H1 (cell line): ENCODE measurements around the gene MACIR. TPM values are rescaled to one million over a fixed set of nuclear protein-coding genes. Genes with fewer than 3 reads are reported as not detected.

ENCODE experiments used
- CTCF ChIA-PET: fragments of 300-600 bp; sonication (Branson Sonifier 250); formaldehyde crosslinking; loops from one replicate; lab custom pipeline; 2021; ENCODE audit not compliant: partially characterized antibody; lab: Charles Lee
- POLR2A ChIA-PET: fragments of 300-600 bp; sonication (Branson Sonifier 250); formaldehyde crosslinking; loops from one replicate; lab custom pipeline; 2021; ENCODE audit warnings: inconsistent platforms; ENCODE audit not compliant: partially characterized antibody; lab: Charles Lee
- DNase-seq, 2 experiments: peaks; one replicate each; pipeline versions ENCODE4 v3.0.0 to v3.0.0-alpha.2; 2010 to 2022; ENCODE audit warnings: low spot score in 2 of 2, low read depth in 1 of 2, mixed read lengths in 1 of 2
- FAIRE-seq: peaks from 2 replicates; lab custom pipeline; 2011; peaks lifted over from hg19 to GRCh38; lab: Jason Lieb, UNC
- H2AFZ ChIP-seq: 2 replicates; pipeline ENCODE4 v1.8.1; 2012; ENCODE audit warnings: low read length, inconsistent platforms
- H2AK5ac ChIP-seq: 2 replicates; pipeline ENCODE4 v1.6.1; 2013; ENCODE audit warnings: low read depth, low read length
- H2BK120ac ChIP-seq: replicated peaks from 2 replicates; pipeline ENCODE3; 2013; ENCODE audit warnings: low read depth, low read length, inconsistent platforms
- H2BK12ac ChIP-seq: 2 replicates; pipeline ENCODE4 v1.6.1; 2013; ENCODE audit warnings: low read depth, low read length
- H2BK15ac ChIP-seq: 2 replicates; pipeline ENCODE4 v1.6.1; 2013; ENCODE audit warnings: low read length
- H2BK20ac ChIP-seq: 2 replicates; pipeline ENCODE4 v1.6.1; 2013; ENCODE audit warnings: low read length
- H2BK5ac ChIP-seq: 2 replicates; pipeline ENCODE4 v1.6.1; 2013; ENCODE audit warnings: low read depth, low read length
- H3K14ac ChIP-seq: 2 replicates; pipeline ENCODE4 v1.6.1; 2013; ENCODE audit warnings: inconsistent platforms; ENCODE audit not compliant: insufficient read length
- H3K18ac ChIP-seq: 2 replicates; pipeline ENCODE4 v1.6.1; 2013; ENCODE audit warnings: low read length; ENCODE audit errors: extremely low read depth
- H3K23ac ChIP-seq: 2 replicates; pipeline ENCODE4 v1.6.1; 2013; ENCODE audit warnings: inconsistent platforms; ENCODE audit not compliant: insufficient read length
- H3K23me2 ChIP-seq: 2 replicates; pipeline ENCODE4 v1.6.1; 2013; ENCODE audit warnings: low read depth, low read length
- H3K27ac ChIP-seq: 2 replicates; pipeline ENCODE4 v1.6.1; 2011; ENCODE audit warnings: low read depth, low read length, inconsistent platforms
- H3K27me3 ChIP-seq, 4 experiments: replicated peaks in 1 of 4; 1 replicate in 1 of 4; 2 replicates in 3 of 4; pipeline versions ENCODE4 v1.6.1 to v1.8.1; 2011 to 2013; ENCODE audit warnings: low read length in 3 of 4, mild to moderate bottlenecking in 3 of 4, inconsistent platforms in 2 of 4, mixed read lengths in 2 of 4, moderate library complexity in 1 of 4; ENCODE audit not compliant: control insufficient read depth in 3 of 4, insufficient read depth in 3 of 4; ENCODE audit errors: extremely low read depth in 1 of 4
- H3K36me3 ChIP-seq, 4 experiments: 2 replicates each; pipeline versions ENCODE4 v1.6.1 to v1.8.1; 2011 to 2013; ENCODE audit warnings: mild to moderate bottlenecking in 4 of 4, low read length in 3 of 4, moderate library complexity in 2 of 4, control low read depth in 1 of 4, inconsistent platforms in 1 of 4; ENCODE audit not compliant: insufficient read depth in 4 of 4, control insufficient read depth in 2 of 4
- H3K4ac ChIP-seq: replicated peaks from 2 replicates; pipeline ENCODE3; 2013; ENCODE audit warnings: low read length, low read depth, mixed read lengths, inconsistent platforms; ENCODE audit not compliant: insufficient read length
- H3K4me1 ChIP-seq, 4 experiments: replicated peaks in 1 of 4; 1 replicate in 1 of 4; 2 replicates in 3 of 4; pipeline versions ENCODE4 v1.6.1 to v1.8.1; 2011 to 2013; ENCODE audit warnings: low read length in 3 of 4, inconsistent platforms in 2 of 4, mixed read lengths in 1 of 4; ENCODE audit not compliant: insufficient read depth in 4 of 4, control insufficient read depth in 3 of 4
- H3K4me2 ChIP-seq, 2 experiments: 2 replicates each; pipeline versions ENCODE4 v1.6.1 to v1.8.1; 2011 to 2013; ENCODE audit warnings: low read depth in 2 of 2, low read length in 2 of 2, control low read depth in 1 of 2, inconsistent platforms in 1 of 2, mild to moderate bottlenecking in 1 of 2; ENCODE audit not compliant: insufficient read depth in 1 of 2
- H3K4me3 ChIP-seq, 4 experiments: fragments of 200-600, 300-600 bp in 1 of 4; sonication (generic), shearing (Covaris generic), sonication (Bioruptor Twin) in 1 of 4; 2 replicates each; pipeline versions ENCODE4 v1.5.1 to v1.8.1; 2011 to 2016; ENCODE audit warnings: low read length in 4 of 4, low read depth in 3 of 4, control low read depth in 2 of 4, inconsistent platforms in 2 of 4, mild to moderate bottlenecking in 2 of 4, mixed read lengths in 1 of 4, moderate library complexity in 1 of 4; ENCODE audit not compliant: insufficient read depth in 2 of 4; ENCODE audit errors: extremely low read depth in 1 of 4
- H3K56ac ChIP-seq: replicated peaks from 2 replicates; pipeline ENCODE3; 2013; ENCODE audit warnings: low read depth, mild to moderate bottlenecking, mixed read lengths, low read length, inconsistent platforms; ENCODE audit not compliant: insufficient read length
- H3K79me1 ChIP-seq: 2 replicates; pipeline ENCODE4 v1.6.1; 2013; ENCODE audit warnings: low read depth, low read length, control low read depth
- H3K79me2 ChIP-seq, 2 experiments: 2 replicates each; pipeline versions ENCODE4 v1.6.1 to v1.8.1; 2012 to 2013; ENCODE audit warnings: low read length in 2 of 2, mild to moderate bottlenecking in 2 of 2, inconsistent platforms in 1 of 2; ENCODE audit not compliant: insufficient read depth in 2 of 2, control insufficient read depth in 1 of 2
- H3K9ac ChIP-seq, 4 experiments: replicated peaks in 1 of 4; 1 replicate in 1 of 4; 2 replicates in 3 of 4; pipeline versions ENCODE4 v1.6.1 to v1.8.1; 2011 to 2013; ENCODE audit warnings: low read depth in 3 of 4, low read length in 3 of 4, control low read depth in 2 of 4, mild to moderate bottlenecking in 2 of 4, moderate library complexity in 2 of 4, inconsistent platforms in 1 of 4; ENCODE audit errors: extremely low read depth in 1 of 4
- H3K9me3 ChIP-seq, 2 experiments: 2 replicates each; pipeline versions ENCODE4 v1.6.1 to v1.8.1; 2012 to 2013; ENCODE audit warnings: mild to moderate bottlenecking in 2 of 2, moderate library complexity in 2 of 2, control low read depth in 1 of 2, inconsistent platforms in 1 of 2, low read depth in 1 of 2, low read length in 1 of 2, mixed read lengths in 1 of 2; ENCODE audit not compliant: insufficient read depth in 2 of 2
- H4K20me1 ChIP-seq, 2 experiments: replicated peaks in 1 of 2; 2 replicates each; pipeline versions ENCODE3 to v1.8.1; 2011 to 2013; ENCODE audit warnings: inconsistent platforms in 2 of 2, low read length in 2 of 2, mild to moderate bottlenecking in 1 of 2; ENCODE audit not compliant: insufficient read depth in 2 of 2, control insufficient read depth in 1 of 2
- H4K5ac ChIP-seq: 2 replicates; pipeline ENCODE4 v1.6.1; 2013; ENCODE audit warnings: low read length, low read depth, mixed read lengths, inconsistent platforms; ENCODE audit not compliant: insufficient read length
- H4K8ac ChIP-seq: 2 replicates; pipeline ENCODE4 v1.8.0; 2013; ENCODE audit warnings: mild to moderate bottlenecking, moderate library complexity, low read length, inconsistent platforms; ENCODE audit not compliant: insufficient read depth; ENCODE audit errors: extremely low read depth
- H4K91ac ChIP-seq: replicated peaks from 2 replicates; pipeline ENCODE3; 2013; ENCODE audit warnings: low read length, mixed read lengths, inconsistent platforms; ENCODE audit not compliant: insufficient read length
- ASH2L ChIP-seq: fragments of 200-600, 300-600 bp; sonication (generic); IDR thresholded peaks from one replicate; pipeline ENCODE4 v1.7.1; 2017; ENCODE audit warnings: low read length
- CBX5 ChIP-seq: fragments of 300-800, 300-1000 bp; sonication (generic); IDR thresholded peaks from 2 replicates; pipeline ENCODE4 v1.7.1; 2016; ENCODE audit warnings: antibody characterized with exemption, low read length, low read depth
- CBX8 ChIP-seq: fragments of 300-800, 300-1000 bp; sonication (generic); IDR thresholded peaks from 2 replicates; pipeline ENCODE4 v1.7.1; 2016; ENCODE audit warnings: low read depth, low read length, borderline replicate concordance
- EZH2 ChIP-seq: fragments of 200-600 bp; sonication (generic); IDR thresholded peaks from 2 replicates; pipeline ENCODE4 v1.7.1; 2012; ENCODE audit warnings: low read depth, mild to moderate bottlenecking, moderate library complexity, low read length, inconsistent platforms; ENCODE audit not compliant: severe bottlenecking
- HDAC2 ChIP-seq, 2 experiments: fragments of 300-600 bp in 1 of 2; sonication (generic) in 1 of 2; IDR thresholded peaks; 2 replicates each; pipeline ENCODE4 v1.6.1; 2011 to 2012; ENCODE audit warnings: low read depth in 2 of 2, low read length in 2 of 2, mild to moderate bottlenecking in 2 of 2, moderate library complexity in 2 of 2, borderline replicate concordance in 1 of 2, inconsistent platforms in 1 of 2
- HDAC6 ChIP-seq: IDR thresholded peaks from one replicate; pipeline ENCODE4 v1.7.1; 2012; ENCODE audit warnings: low read depth, mild to moderate bottlenecking, inconsistent platforms, low read length, moderate library complexity
- JUN ChIP-seq: IDR thresholded peaks from 2 replicates; pipeline ENCODE4 v1.6.1; 2011; ENCODE audit warnings: low read depth, mild to moderate bottlenecking, improper control_type of control experiment, low read length
- JUND ChIP-seq: IDR thresholded peaks from 2 replicates; pipeline ENCODE4 v1.6.1; 2011; ENCODE audit warnings: mild to moderate bottlenecking, improper control_type of control experiment, low read length
- NANOG ChIP-seq: IDR thresholded peaks from 2 replicates; pipeline ENCODE4 v1.6.1; 2011; ENCODE audit warnings: low read length, low read depth, mild to moderate bottlenecking, inconsistent platforms; ENCODE audit not compliant: insufficient read depth, poor library complexity, severe bottlenecking
- POU5F1 ChIP-seq: IDR thresholded peaks from 2 replicates; pipeline ENCODE4 v1.6.1; 2011; ENCODE audit warnings: low read depth, mild to moderate bottlenecking, low read length, moderate library complexity
- RFX5 ChIP-seq: IDR thresholded peaks from 2 replicates; pipeline ENCODE4 v1.6.1; 2011; ENCODE audit warnings: low read depth, low read length, improper control_type of control experiment, borderline replicate concordance
- SAP30 ChIP-seq: fragments of 300-600 bp; sonication (generic); IDR thresholded peaks from 2 replicates; pipeline ENCODE4 v1.7.1; 2012; ENCODE audit warnings: low read length, moderate library complexity, mild to moderate bottlenecking, inconsistent platforms; ENCODE audit not compliant: insufficient read depth, insufficient replicate concordance
- SP1 ChIP-seq: IDR thresholded peaks from 2 replicates; pipeline ENCODE4 v1.6.1; 2011; ENCODE audit warnings: low read depth, low read length
- TEAD4 ChIP-seq: IDR thresholded peaks from 2 replicates; pipeline ENCODE4 v1.6.1; 2012; ENCODE audit warnings: low read depth, low read length, inconsistent platforms, mixed read lengths
- ZNF274 ChIP-seq: IDR thresholded peaks from 2 replicates; pipeline ENCODE4 v1.7.0; 2012; ENCODE audit warnings: low read length, borderline replicate concordance; ENCODE audit errors: extremely low read depth
- polyA plus RNA-seq, 7 experiments: library from polyadenylated mRNA; depleted of rRNA in 3 of 7; stranded (reverse) in 5 of 7; unstranded in 2 of 7; fragments of >200 nt in 5 of 7; fragments of 200-250 nt in 2 of 7; gene quantifications; 1 replicate in 5 of 7; 2 replicates in 1 of 7; 4 replicates in 1 of 7; pipeline versions ENCODE4 v1.2.1 to v1.2.3, GENCODE V29; 2011 to 2013; ENCODE audit warnings: missing spikeins in 2 of 7, mixed read lengths in 2 of 7
- total RNA-seq: library from RNA; stranded (reverse); fragmentation: NEBNext Ultra II Directional; extraction: Animal tissue kit (Norgen Biotek cat#: 25700); gene quantifications from 2 replicates; pipeline ENCODE4 v1.2.1, GENCODE V29; 2021

Gene MACIR
- total and polyA plus RNA-seq, 2 of the 8 experiments (the other 6 are each of a cell fraction or from before 2014, with no cell fraction given) = 8.0 to 19.2 TPM

DNA sequence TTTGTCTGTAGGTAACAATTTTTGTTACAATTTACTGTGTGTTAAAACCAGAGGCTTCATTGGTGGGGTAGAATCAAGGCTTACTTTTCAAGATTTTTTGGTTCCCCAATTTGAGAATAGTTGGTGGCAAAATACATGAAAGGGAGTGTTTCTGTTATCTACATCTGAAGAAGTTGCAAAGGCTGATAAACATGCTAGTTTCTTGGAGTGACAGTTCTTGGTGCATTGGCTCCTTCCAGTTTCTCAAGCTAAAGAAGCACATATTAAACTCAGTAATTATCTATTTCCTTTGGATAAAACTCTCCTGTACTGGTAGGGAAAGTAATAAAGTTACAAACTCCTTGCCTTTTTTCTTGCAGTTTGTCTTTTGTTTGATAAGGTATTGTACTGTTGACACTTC lies 5.9 kb downstream of the MACIR start:
- no peak overlapping the region for H3K9ac ChIP-seq
- no peak overlapping the region for H2BK15ac ChIP-seq
- no peak overlapping the region for H4K8ac ChIP-seq
- no peak overlapping the region for H4K91ac ChIP-seq
- no peak for FAIRE-seq
- H3K23me2 ChIP-seq = peaks cover 4% of the 10 kb centered on the region; the same call in 1 of the 2 replicates
- peaks cover 0 to 4% (median 0%) of the 10 kb centered on the region in 4 experiments; a peak in 1 of 7 replicates for H3K4me1 ChIP-seq
- no peak overlapping the region for H2AFZ ChIP-seq
- H4K20me1 ChIP-seq = no peaks in the 10 kb centered on the region
- no peak overlapping the region for H2BK20ac ChIP-seq
- POLR2A ChIA-PET = no interaction called here
- H3K27ac ChIP-seq = no peak overlapping the region
- CTCF ChIA-PET = interaction anchor here (1.7 kb wide), 1 partner anchor 177 kb away, joined by 4 read pairs; no protein-coding TSS in a partner anchor
- H4K5ac ChIP-seq = no peak overlapping the region
- H3K14ac ChIP-seq = no peak overlapping the region
- DNase-seq = no peak
- H2BK12ac ChIP-seq = no peak overlapping the region
- no peak overlapping the region for H3K56ac ChIP-seq
- H2BK120ac ChIP-seq = no peak overlapping the region
- H3K36me3 ChIP-seq = peaks cover 0 to 4% (median 3%) of the 10 kb centered on the region in 4 experiments; a peak in 4 of 8 replicates
- H3K27me3 ChIP-seq = no peaks in the 10 kb centered on the region
- H2AK5ac ChIP-seq = no peak overlapping the region
- no peak overlapping the region for H3K4ac ChIP-seq
- H3K79me1 ChIP-seq = no peaks in the 10 kb centered on the region; the same call in 1 of the 2 replicates
- H3K18ac ChIP-seq = no peak overlapping the region
- no peak overlapping the region for H3K4me2 ChIP-seq
- H3K9me3 ChIP-seq = no peaks in the 10 kb centered on the region
- peaks cover 0 to 96% of the 10 kb centered on the region in 2 experiments; a peak in 2 of 4 replicates for H3K79me2 ChIP-seq
- no peak overlapping the region for H3K23ac ChIP-seq
- no peak overlapping the region for H2BK5ac ChIP-seq
- H3K4me3 ChIP-seq = no peak overlapping the region
- TF ChIP-seq JUND = no peak
- no peak for TF ChIP-seq HDAC2 (IDR thresholded peaks at IDR 0.05; ENCODE audit: borderline replicate concordance in 1 of 2, low read depth in 2 of 2, low read length in 2 of 2)
- no peak for TF ChIP-seq NANOG
- no peak for TF ChIP-seq SP1
- no peak for TF ChIP-seq ASH2L
- TF ChIP-seq TEAD4 = no peak
- TF ChIP-seq HDAC6 = no peak
- no peak for TF ChIP-seq ZNF274
- TF ChIP-seq CBX5 = no peak
- TF ChIP-seq SAP30 = no peak
- TF ChIP-seq CBX8 = no peak
- no peak for TF ChIP-seq EZH2
- TF ChIP-seq RFX5 = no peak
- TF ChIP-seq JUN = no peak
- no peak for TF ChIP-seq POU5F1
